Raji (cell line): ENCODE measurements around the gene SCML1.

Source experiments
- POLR2A ChIP-seq: IDR thresholded peaks from 2 replicates; pipeline ENCODE4 v1.6.1; 2011; ENCODE audit warnings: low read depth, low read length, control low read depth; ENCODE audit not compliant: insufficient read depth

Gene SCML1

GRCh38 chrX:17736856-17737709, at the start of gene SCML1:
Gene SCML1 (plus strand): TSS chrX:17737493. CDS start chrX:17744187, 6,694 bp downstream.
- TF ChIP-seq POLR2A: no peak

DNA sequence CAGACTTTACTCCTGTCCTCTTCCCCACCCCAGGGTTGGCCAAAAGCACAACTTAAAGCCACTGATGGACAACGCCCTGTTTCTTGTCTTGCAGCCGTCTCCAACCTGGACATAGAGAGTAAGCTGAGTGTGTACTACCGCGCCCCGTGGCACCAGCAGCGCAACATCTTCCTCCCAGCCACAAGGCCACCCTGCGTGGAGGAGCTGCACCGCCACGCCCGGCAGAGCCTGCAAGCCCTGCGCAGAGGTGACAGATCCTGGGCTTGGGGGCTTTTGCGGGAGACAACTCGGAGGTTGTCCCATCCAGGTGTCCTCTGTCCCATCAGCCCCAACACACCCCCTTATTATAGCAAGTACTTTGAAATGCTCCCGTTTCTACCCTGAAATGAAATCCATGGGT, 49.6 kb upstream of the SCML1 start:
- no peak for TF ChIP-seq POLR2A

DNA sequence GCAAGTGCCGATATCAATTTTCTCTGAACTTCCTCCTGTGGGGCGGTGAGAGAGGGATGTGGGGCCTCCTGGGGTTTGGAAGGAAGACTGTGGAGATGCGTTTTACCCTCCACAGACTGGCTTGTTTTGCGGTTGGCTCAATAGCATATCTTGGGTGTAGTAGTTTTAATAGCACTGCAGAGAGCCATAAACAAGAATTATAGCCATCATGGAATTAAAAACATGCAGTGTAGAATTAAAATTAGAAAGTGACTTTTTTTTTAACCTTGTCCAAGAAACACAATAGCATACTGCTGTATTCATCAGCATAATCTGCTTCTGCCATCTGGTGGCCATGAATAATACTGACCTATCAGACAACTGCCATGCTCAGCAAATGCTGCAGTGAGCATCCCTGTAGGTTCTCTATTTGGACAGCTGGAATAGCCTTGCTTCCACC, 47.3 kb upstream of the SCML1 start:
- TF ChIP-seq POLR2A: no peak

DNA sequence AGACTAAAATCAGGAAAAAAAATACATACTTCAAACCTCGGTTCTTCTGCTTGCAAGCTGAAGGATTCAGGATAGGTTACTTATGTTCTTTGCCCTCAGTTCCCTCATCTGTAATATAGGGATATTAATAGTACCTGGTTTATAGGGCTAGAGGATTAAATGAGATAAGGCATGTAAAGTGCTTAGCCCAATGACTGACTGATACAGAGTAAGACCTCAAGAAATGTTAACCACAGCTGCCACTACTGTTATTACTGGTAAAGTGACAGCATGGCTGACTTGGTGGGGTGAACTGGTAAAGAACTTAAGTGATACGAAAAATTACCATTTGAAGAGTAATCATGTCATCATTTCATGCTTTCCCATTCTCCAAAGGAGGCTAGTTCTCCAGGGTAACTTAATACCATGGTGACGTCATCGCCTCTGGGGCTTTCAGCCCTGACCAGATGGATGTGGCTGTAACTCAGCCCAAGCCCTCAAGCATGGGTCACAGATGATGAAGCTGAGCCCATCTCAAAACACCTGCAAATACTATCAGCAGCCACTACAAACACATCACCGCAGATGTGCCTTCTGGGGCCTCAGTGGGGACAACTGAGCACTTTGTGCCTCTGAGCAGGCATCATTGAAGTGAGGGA, 44.5 kb upstream of the SCML1 start:
- TF ChIP-seq POLR2A: no peak

GRCh38 chrX:17697191-17697590, 40.1 kb upstream of the SCML1 start:
- TF ChIP-seq POLR2A: no peak

DNA sequence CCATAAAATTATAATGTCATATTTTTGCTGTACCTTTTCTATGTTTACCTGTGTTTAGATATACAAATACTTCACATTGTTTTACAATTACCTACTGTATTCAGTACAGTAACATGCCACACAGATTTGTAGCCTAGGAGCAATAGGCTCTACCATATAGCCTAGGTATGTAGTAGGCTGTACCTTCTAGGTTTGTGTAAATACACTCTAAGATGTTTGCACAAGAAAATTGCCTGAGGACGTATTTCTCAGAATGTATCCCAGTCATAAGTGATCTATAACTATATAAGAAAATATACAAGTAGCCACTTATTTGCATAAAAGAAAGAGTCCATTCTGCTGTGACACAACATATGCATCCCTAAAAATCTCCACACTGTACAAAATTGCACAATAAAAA, 36.3 kb upstream of the SCML1 start:
- no peak for TF ChIP-seq POLR2A

- no peak for TF ChIP-seq POLR2A
Observed at GRCh38 chrX:17703201-17703600, 34.1 kb upstream of the SCML1 start.

DNA sequence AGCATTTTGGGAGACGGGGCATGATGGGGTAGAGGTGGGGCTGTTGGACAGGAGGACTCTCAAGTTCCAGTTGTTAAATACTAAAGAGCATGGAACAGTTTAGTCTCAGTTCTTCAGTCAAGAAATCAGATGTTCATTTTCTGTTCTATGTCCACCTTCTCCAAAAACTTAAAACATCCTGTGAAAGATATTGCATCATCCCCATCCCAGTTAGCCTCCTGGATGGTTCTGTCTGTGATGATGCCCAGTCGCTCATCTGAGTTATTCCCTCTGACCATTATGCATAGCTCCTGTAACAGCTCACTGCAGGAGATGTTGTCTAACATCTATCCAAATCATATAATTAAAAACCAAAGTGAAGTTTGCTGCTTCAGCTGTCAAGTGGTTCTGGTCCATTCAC, 32.1 kb upstream of the SCML1 start:
- no peak for TF ChIP-seq POLR2A

DNA sequence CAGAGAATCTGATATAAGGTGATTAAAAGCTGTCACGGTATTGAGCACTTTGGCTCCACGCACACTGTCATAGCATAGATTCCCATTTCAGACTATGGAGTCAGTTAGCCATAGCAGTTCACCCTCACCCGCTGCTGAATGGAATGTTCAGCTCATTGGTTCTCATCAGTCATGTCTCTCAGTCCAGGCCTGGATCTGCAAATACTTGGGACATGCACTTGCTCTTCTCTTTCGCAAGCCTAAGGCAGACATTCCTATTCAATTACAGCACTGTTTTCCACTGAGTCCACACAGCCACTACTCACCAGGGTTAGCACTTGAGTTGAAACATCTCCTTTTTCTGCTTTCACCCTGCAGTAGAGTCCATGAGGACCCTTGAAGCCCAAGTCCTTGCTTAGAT, 30.6 kb upstream of the SCML1 start:
- no peak for TF ChIP-seq POLR2A

GRCh38 chrX:17707731-17708130, 29.6 kb upstream of the SCML1 start:
- TF ChIP-seq POLR2A: no peak

GRCh38 chrX:17710871-17711301, 26.4 kb upstream of the SCML1 start:
- TF ChIP-seq POLR2A: no peak

DNA sequence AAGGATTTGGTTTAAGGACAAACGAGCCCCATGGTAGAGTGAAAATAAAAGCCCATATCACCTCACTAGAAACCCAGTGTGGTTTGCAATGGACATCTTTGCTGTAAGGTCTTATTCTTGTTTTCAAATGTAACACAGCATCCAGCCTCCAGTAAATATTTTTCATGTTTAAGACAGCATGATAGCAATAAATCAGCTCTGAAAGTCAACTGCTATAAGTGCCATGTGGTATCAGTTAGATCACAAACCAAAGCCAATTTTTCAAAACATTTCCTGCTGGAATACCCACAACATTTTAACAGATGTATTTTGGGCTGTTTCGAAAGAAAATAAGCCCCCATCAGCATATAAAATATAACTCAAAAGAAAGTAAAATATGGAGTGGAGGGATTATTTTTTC, 24.0 kb upstream of the SCML1 start:
- TF ChIP-seq POLR2A: no peak

DNA sequence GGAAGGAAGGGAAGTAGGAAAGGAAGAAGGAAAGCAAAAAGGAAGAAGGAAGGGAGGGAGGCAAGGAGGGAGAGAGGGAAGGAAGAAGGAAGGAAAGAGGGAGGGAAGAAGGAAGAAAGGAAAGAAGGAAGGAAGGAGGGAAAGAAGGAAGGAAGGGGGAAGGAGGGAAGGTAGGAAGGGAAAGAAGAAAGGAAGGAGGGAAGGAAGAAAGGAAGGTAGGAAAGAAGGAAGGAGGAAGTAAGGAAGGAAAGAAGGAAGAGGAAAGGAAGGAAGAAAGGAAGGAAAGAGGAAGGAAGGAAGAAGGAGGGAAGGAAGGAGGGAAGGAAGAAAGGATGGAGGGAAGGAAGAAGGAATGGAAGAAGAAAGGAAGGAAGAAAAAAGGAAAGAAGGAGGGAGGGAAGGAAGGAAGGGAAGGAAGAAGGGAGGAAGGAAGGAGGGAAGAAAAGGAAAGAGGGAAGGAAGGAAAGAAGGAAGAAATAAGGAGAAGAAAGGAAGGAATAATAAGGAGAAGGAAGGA, 18.6 kb upstream of the SCML1 start:
- no peak for TF ChIP-seq POLR2A

- no peak for TF ChIP-seq POLR2A
Observed at GRCh38 chrX:17719711-17720110, 17.6 kb upstream of the SCML1 start.

DNA sequence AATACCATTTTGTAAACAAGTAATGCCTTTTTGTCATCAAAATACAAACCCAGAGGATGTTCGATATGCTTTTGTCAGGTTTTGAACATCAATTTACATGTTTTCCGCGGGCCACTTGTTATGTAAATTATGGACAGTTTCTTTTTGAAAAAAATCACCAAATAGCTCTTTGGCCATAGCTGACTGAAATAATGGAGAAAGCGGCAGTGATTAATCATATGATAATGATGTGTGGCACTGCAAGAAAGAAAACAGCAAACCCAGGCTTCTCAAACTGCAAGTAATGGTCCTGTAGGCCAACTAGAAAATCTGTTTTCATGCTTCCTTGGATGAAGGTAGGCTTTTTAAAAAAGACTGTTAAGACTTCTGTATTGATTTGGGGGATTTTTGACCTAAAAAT, 15.6 kb upstream of the SCML1 start:
- no peak for TF ChIP-seq POLR2A

DNA sequence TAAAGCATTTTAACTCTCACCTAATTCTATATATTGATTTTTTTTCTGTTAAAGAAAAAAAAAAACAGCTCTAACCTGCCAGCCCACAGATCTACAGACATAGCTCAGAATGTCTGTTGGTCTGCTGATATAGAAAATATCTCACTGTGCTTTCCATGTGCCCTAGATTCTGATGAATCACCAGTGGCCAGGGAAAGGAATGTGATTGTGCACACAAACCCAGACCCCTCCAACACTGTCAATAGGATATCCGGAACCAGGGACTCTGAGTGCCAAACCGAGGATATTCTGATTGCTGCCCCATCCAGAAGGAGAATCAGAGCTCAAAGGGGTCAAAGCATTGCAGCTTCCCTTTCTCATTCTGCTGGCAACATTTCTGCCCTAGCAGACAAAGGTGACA, 12.1 kb upstream of the SCML1 start:
- no peak for TF ChIP-seq POLR2A
